A673 (cell line): Measurements from ENCODE around the gene MACROD1. TPM values are rescaled to one million over a fixed set of nuclear protein-coding genes. Genes with fewer than 3 reads are reported as not detected.
"Not testable (repeated sequence)": the region's sequence is repeated elsewhere in the genome, so short reads cannot be mapped to it uniquely, and the experiment has no call there.

ENCODE experiments used
- BruUV-seq: library from RNA; stranded (reverse); fragments of 400-500 nt; replicated peaks from 2 replicates; lab custom pipeline; 2021; lab: Mats Ljungman, UMichigan
- CTCF ChIA-PET: fragments of 300-600 bp; sonication (Branson Sonifier 250); formaldehyde crosslinking; loops from one replicate; lab custom pipeline; 2022; ENCODE audit warnings: antibody characterized with exemption; lab: Charles Lee
- POLR2A ChIA-PET: fragments of 300-600 bp; sonication (Branson Sonifier 250); formaldehyde crosslinking; loops from one replicate; lab custom pipeline; 2022; ENCODE audit warnings: antibody characterized with exemption; ENCODE audit not compliant: low non-redundant PET; lab: Charles Lee
- DNase-seq: peaks from one replicate; pipeline ENCODE4 v3.0.0-alpha.2; 2015; ENCODE audit warnings: low spot score
- H3K27ac ChIP-seq: fragments of 200-600 bp; sonication (generic); 2 replicates; pipeline ENCODE4 v1.5.1; 2016; ENCODE audit warnings: mixed run types, low read depth, mild to moderate bottlenecking, mixed read lengths, antibody characterized with exemption, low read length; ENCODE audit not compliant: poor library complexity, severe bottlenecking
- H3K27me3 ChIP-seq: fragments of 200-600 bp; sonication (generic); replicated peaks from 2 replicates; pipeline ENCODE4 v1.6.1; 2017; ENCODE audit warnings: mixed run types, low read depth, mild to moderate bottlenecking, mixed read lengths, antibody characterized with exemption, low read length; ENCODE audit not compliant: insufficient read depth, poor library complexity
- H3K36me3 ChIP-seq: fragments of 200-600 bp; sonication (generic); 2 replicates; pipeline ENCODE4 v1.6.1; 2016; ENCODE audit warnings: mixed run types, mild to moderate bottlenecking, mixed read lengths, antibody characterized with exemption, low read length; ENCODE audit not compliant: insufficient read depth, poor library complexity, severe bottlenecking
- H3K4me1 ChIP-seq: fragments of 200-600 bp; sonication (generic); 2 replicates; pipeline ENCODE4 v1.6.1; 2017; ENCODE audit warnings: mixed run types, mild to moderate bottlenecking, mixed read lengths, antibody characterized with exemption, low read length; ENCODE audit not compliant: insufficient read depth, poor library complexity, severe bottlenecking
- H3K4me3 ChIP-seq: fragments of 200-600 bp; sonication (generic); 2 replicates; pipeline ENCODE4 v1.5.1; 2016; ENCODE audit warnings: low read depth, mixed run types, mild to moderate bottlenecking, mixed read lengths, low read length; ENCODE audit not compliant: poor library complexity, severe bottlenecking
- H3K9me3 ChIP-seq: fragments of 200-600 bp; sonication (generic); 2 replicates; pipeline ENCODE4 v1.6.1; 2016; ENCODE audit warnings: mixed run types, low read depth, mild to moderate bottlenecking, mixed read lengths, antibody characterized with exemption, low read length; ENCODE audit not compliant: poor library complexity, severe bottlenecking
- CTCF ChIP-seq: fragments of 300-800, 200-600 bp; sonication (generic); conservative IDR thresholded peaks from 2 replicates; pipeline ENCODE4 v1.5.1; 2017; ENCODE audit warnings: low read depth, mild to moderate bottlenecking, antibody characterized with exemption, low read length, moderate library complexity, mixed read lengths
- EZH2 ChIP-seq: fragments of 200-600 bp; sonication (generic); IDR thresholded peaks from 2 replicates; pipeline ENCODE4 v1.6.1; 2017; ENCODE audit warnings: borderline replicate concordance, low read depth, mild to moderate bottlenecking, mixed read lengths, antibody characterized with exemption, low read length; ENCODE audit not compliant: poor library complexity, severe bottlenecking
- intact Hi-C: fragments of 100-400 bp; cut with micrococcal nuclease; formaldehyde crosslinking; loops from one replicate; pipeline ENCODE4 v1.10.0; 2022; ENCODE audit not compliant: unreplicated experiment
- total RNA-seq: library from RNA; stranded (reverse); gene quantifications from 2 replicates; pipeline ENCODE4 v1.2.3, GENCODE V29; 2021

Gene MACROD1
- total RNA-seq, 1 experiment from 2014 or later: 28.7 TPM

- no peak for DNase-seq
- H3K36me3 ChIP-seq: no peaks in the 10 kb centered on the region
- no peaks in the 10 kb centered on the region for H3K27me3 ChIP-seq
- TF ChIP-seq CTCF (no peak), EZH2 (no peak)
- intact Hi-C loops: no loop called here
- ChIA-PET CTCF (no interaction called here), POLR2A (no interaction called here)
- no peaks in the 10 kb centered on the region for H3K9me3 ChIP-seq
- H3K4me3 ChIP-seq: no peak overlapping the region
- no TSS peak for BruUV-seq
- H3K27ac ChIP-seq: no peak overlapping the region
- peaks cover 8% of the 10 kb centered on the region for H3K4me1 ChIP-seq
Observed at GRCh38 chr11:64163951-64164350, 2.0 kb downstream of the MACROD1 start.

GRCh38 chr11:64162769-64163168 lies 3.1 kb downstream of the MACROD1 start:
- H3K9me3 ChIP-seq, H3K4me3 ChIP-seq, H3K27ac ChIP-seq, BruUV-seq, H3K36me3 ChIP-seq, intact Hi-C loops, H3K4me1 ChIP-seq, H3K27me3 ChIP-seq, POLR2A ChIA-PET, CTCF ChIA-PET, DNase-seq: not testable (repeated sequence)

- Histone ChIP-seq H3K4me3 (no peak overlapping the region), H3K4me1 (peaks cover 8% of the 10 kb centered on the region), H3K27me3 (no peaks in the 10 kb centered on the region), H3K9me3 (no peaks in the 10 kb centered on the region), H3K36me3 (no peaks in the 10 kb centered on the region), H3K27ac (no peak overlapping the region)
- POLR2A ChIA-PET: no interaction called here
- intact Hi-C loops: no loop called here
- no peak for TF ChIP-seq CTCF
- TF ChIP-seq EZH2: no peak
- no TSS peak for BruUV-seq
- CTCF ChIA-PET: no interaction called here
- no peak for DNase-seq
Observed at GRCh38 chr11:64161037-64161436, 4.9 kb downstream of the MACROD1 start.

GRCh38 chr11:64157631-64158394 lies 8.1 kb downstream of the MACROD1 start:
- peaks cover 4% of the 10 kb centered on the region for H3K4me1 ChIP-seq
- H3K36me3 ChIP-seq: no peaks in the 10 kb centered on the region
- no peak overlapping the region for H3K4me3 ChIP-seq
- intact Hi-C loops: no loop called here
- H3K27ac ChIP-seq: no peak overlapping the region
- H3K27me3 ChIP-seq: no peaks in the 10 kb centered on the region
- TF ChIP-seq EZH2 (no peak), CTCF (no peak)
- ChIA-PET POLR2A (no interaction called here), CTCF (no interaction called here)
- BruUV-seq: no TSS peak
- H3K9me3 ChIP-seq: no peaks in the 10 kb centered on the region
- no peak for DNase-seq
